PFSK-1 (cell line): Measurements from ENCODE around the gene CLSTN1.

Experiments used
- POLR2AphosphoS5 ChIP-seq: IDR thresholded peaks from 2 replicates; pipeline ENCODE4 v1.6.1; 2012; ENCODE audit warnings: low read depth, mild to moderate bottlenecking, control low read depth, low read length, moderate library complexity
- TAF1 ChIP-seq: IDR thresholded peaks from 2 replicates; pipeline ENCODE4 v1.6.1; 2012; ENCODE audit warnings: low read length, control low read depth, borderline replicate concordance; ENCODE audit not compliant: insufficient read depth
- TF ChIP-seq, protein P1 (sequence below), 2 experiments: IDR thresholded peaks; 2 replicates each; pipeline versions ENCODE4 v1.6.1 to v1.8.0; 2011 to 2012; ENCODE audit warnings: low read depth in 2 of 2, low read length in 2 of 2, control low read depth in 1 of 2, inconsistent platforms in 1 of 2, mild to moderate bottlenecking in 1 of 2, moderate library complexity in 1 of 2; ENCODE audit not compliant: insufficient read depth in 1 of 2

DNA sequence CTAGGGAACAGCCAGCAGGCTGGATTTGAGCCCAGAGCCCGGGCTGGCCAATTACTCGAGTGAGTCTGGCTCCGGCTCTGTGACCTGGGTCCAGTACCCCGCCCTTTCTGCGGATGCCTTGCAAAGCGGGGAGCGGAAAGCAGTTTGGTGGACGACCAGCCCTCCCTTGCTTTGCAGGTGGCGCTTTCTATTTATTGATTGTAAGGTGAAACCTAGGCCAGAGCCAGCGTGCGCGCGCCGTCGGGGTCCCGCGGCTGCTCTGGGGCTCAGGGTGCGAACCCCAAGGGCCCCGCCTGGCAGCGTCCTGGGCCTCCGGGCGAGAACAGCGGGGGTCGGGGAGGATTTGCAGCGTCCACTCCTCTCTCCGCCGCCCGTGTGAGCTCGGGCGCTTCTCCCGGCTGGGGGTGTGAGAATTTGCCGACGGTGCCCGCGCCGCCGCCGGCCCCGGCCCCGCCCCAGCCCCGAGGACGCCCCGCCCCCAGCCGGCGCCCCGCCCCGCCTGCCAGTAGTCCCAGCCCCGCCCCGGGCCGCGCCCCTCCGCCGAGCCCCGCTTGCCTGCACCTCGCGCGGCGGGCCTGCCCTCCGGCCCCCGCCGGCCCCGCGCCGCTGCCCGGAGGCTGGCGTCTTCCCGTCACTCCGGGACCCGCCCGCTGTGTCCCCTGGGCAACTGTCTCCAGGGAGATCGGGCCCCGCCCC is 134.6 kb downstream of the CLSTN1 start:
- no peak for TF ChIP-seq POLR2AphosphoS5
- no peak for TF ChIP-seq TAF1
- TF ChIP-seq, protein P1, sequence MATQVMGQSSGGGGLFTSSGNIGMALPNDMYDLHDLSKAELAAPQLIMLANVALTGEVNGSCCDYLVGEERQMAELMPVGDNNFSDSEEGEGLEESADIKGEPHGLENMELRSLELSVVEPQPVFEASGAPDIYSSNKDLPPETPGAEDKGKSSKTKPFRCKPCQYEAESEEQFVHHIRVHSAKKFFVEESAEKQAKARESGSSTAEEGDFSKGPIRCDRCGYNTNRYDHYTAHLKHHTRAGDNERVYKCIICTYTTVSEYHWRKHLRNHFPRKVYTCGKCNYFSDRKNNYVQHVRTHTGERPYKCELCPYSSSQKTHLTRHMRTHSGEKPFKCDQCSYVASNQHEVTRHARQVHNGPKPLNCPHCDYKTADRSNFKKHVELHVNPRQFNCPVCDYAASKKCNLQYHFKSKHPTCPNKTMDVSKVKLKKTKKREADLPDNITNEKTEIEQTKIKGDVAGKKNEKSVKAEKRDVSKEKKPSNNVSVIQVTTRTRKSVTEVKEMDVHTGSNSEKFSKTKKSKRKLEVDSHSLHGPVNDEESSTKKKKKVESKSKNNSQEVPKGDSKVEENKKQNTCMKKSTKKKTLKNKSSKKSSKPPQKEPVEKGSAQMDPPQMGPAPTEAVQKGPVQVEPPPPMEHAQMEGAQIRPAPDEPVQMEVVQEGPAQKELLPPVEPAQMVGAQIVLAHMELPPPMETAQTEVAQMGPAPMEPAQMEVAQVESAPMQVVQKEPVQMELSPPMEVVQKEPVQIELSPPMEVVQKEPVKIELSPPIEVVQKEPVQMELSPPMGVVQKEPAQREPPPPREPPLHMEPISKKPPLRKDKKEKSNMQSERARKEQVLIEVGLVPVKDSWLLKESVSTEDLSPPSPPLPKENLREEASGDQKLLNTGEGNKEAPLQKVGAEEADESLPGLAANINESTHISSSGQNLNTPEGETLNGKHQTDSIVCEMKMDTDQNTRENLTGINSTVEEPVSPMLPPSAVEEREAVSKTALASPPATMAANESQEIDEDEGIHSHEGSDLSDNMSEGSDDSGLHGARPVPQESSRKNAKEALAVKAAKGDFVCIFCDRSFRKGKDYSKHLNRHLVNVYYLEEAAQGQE (IDR thresholded peaks at IDR 0.05; ENCODE audit: insufficient read depth in 1 of 2, low read depth in 2 of 2, low read length in 2 of 2), result no peak
